ENCODE measurements around the gene NELFE. TPM values are rescaled to one million over a fixed set of nuclear protein-coding genes. Genes with fewer than 3 reads are reported as not detected.

NELFE gene
- total and polyA plus RNA-seq, 2 of the 13 experiments (the other 11 are each of a cell fraction or from before 2014, with no cell fraction given) = 51.3 to 69.8 TPM

GRCh38 chr6:31952140-31952805 is 6.5 kb downstream of the NELFE start (continued):
- TF ChIP-seq MAFK (conservative IDR thresholded peaks at IDR 0.05 in 1 of 2, IDR thresholded peaks at IDR 0.05 in 1 of 2; ENCODE audit: low read length in 2 of 2) = no peak
- TF ChIP-seq, protein P1, sequence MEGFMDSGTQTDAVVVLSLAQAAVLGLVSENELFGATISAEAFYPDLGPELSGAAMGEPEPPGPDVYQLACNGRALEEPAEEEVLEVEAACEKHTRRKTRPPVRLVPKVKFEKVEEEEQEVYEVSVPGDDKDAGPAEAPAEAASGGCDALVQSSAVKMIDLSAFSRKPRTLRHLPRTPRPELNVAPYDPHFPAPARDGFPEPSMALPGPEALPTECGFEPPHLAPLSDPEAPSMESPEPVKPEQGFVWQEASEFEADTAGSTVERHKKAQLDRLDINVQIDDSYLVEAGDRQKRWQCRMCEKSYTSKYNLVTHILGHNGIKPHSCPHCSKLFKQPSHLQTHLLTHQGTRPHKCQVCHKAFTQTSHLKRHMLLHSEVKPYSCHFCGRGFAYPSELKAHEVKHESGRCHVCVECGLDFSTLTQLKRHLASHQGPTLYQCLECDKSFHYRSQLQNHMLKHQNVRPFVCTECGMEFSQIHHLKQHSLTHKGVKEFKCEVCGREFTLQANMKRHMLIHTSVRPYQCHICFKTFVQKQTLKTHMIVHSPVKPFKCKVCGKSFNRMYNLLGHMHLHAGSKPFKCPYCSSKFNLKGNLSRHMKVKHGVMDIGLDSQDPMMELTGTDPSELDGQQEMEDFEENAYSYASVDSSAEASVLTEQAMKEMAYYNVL (CRISPR knock-in tag; IDR thresholded peaks at IDR 0.05; ENCODE audit: borderline replicate concordance) = no peak
- peak; percentile 17; the same call in 1 of the 2 replicates for TF ChIP-seq KMT2B (CRISPR knock-in tag; IDR thresholded peaks at IDR 0.05)
- peak; percentile 57 for TF ChIP-seq POLR2AphosphoS5 (IDR thresholded peaks at IDR 0.05; ENCODE audit: low read depth, low read length)
- no peak for TF ChIP-seq CBFB (CRISPR knock-in tag; IDR thresholded peaks at IDR 0.05)
- TF ChIP-seq ZNF446 (CRISPR knock-in tag; IDR thresholded peaks at IDR 0.05) = no peak
- no peak for TF ChIP-seq ATF1 (CRISPR knock-in tag; IDR thresholded peaks at IDR 0.05)
- TF ChIP-seq ZNF207 (IDR thresholded peaks at IDR 0.05; ENCODE audit: borderline replicate concordance) = no peak
- TF ChIP-seq ZSCAN12 (CRISPR knock-in tag; IDR thresholded peaks at IDR 0.05) = no peak
- TF ChIP-seq CBX1 (IDR thresholded peaks at IDR 0.05; ENCODE audit: low read depth) = no peak
- no peak for TF ChIP-seq NFATC3 (CRISPR knock-in tag; IDR thresholded peaks at IDR 0.05)
- TF ChIP-seq MAFF (IDR thresholded peaks at IDR 0.05; ENCODE audit: low read depth, low read length) = no peak
- no peak for TF ChIP-seq SRF (IDR thresholded peaks at IDR 0.05; ENCODE audit: low read depth, low read length)
- no peak for TF ChIP-seq TRIM24 (CRISPR knock-in tag; IDR thresholded peaks at IDR 0.05)
- TF ChIP-seq, protein P2, sequence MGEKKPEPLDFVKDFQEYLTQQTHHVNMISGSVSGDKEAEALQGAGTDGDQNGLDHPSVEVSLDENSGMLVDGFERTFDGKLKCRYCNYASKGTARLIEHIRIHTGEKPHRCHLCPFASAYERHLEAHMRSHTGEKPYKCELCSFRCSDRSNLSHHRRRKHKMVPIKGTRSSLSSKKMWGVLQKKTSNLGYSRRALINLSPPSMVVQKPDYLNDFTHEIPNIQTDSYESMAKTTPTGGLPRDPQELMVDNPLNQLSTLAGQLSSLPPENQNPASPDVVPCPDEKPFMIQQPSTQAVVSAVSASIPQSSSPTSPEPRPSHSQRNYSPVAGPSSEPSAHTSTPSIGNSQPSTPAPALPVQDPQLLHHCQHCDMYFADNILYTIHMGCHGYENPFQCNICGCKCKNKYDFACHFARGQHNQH (CRISPR knock-in tag; IDR thresholded peaks at IDR 0.05) = peak; percentile 52; the same call in 1 of the 2 replicates
- TF ChIP-seq TCF7L2 (IDR thresholded peaks at IDR 0.05; ENCODE audit: low read depth, low read length) = no peak
- TF ChIP-seq GTF3A (CRISPR knock-in tag; conservative IDR thresholded peaks at IDR 0.05) = no peak
- TF ChIP-seq ZNF256 (CRISPR knock-in tag; conservative IDR thresholded peaks at IDR 0.05) = no peak
- peak; percentile 37; the same call in 1 of the 2 replicates for TF ChIP-seq ISL2 (CRISPR knock-in tag; IDR thresholded peaks at IDR 0.05)
- no peak; the same call in 1 of the 2 replicates for TF ChIP-seq ZNF782 (CRISPR knock-in tag; IDR thresholded peaks at IDR 0.05; ENCODE audit: borderline replicate concordance)
- TF ChIP-seq, protein P3, sequence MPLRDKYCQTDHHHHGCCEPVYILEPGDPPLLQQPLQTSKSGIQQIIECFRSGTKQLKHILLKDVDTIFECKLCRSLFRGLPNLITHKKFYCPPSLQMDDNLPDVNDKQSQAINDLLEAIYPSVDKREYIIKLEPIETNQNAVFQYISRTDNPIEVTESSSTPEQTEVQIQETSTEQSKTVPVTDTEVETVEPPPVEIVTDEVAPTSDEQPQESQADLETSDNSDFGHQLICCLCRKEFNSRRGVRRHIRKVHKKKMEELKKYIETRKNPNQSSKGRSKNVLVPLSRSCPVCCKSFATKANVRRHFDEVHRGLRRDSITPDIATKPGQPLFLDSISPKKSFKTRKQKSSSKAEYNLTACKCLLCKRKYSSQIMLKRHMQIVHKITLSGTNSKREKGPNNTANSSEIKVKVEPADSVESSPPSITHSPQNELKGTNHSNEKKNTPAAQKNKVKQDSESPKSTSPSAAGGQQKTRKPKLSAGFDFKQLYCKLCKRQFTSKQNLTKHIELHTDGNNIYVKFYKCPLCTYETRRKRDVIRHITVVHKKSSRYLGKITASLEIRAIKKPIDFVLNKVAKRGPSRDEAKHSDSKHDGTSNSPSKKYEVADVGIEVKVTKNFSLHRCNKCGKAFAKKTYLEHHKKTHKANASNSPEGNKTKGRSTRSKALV (CRISPR knock-in tag; IDR thresholded peaks at IDR 0.05) = no peak
- TF ChIP-seq SPEN (CRISPR knock-in tag; IDR thresholded peaks at IDR 0.05; ENCODE audit: low read depth) = no peak
- TF ChIP-seq ZNF44 (CRISPR knock-in tag; IDR thresholded peaks at IDR 0.05) = no peak
- TF ChIP-seq, protein P4, sequence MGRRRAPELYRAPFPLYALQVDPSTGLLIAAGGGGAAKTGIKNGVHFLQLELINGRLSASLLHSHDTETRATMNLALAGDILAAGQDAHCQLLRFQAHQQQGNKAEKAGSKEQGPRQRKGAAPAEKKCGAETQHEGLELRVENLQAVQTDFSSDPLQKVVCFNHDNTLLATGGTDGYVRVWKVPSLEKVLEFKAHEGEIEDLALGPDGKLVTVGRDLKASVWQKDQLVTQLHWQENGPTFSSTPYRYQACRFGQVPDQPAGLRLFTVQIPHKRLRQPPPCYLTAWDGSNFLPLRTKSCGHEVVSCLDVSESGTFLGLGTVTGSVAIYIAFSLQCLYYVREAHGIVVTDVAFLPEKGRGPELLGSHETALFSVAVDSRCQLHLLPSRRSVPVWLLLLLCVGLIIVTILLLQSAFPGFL (CRISPR knock-in tag; IDR thresholded peaks at IDR 0.05) = no peak
- TF ChIP-seq CBX2 (IDR thresholded peaks at IDR 0.05; ENCODE audit: low read depth, low read length) = no peak
- no peak for TF ChIP-seq CBX2 (CRISPR knock-in tag; IDR thresholded peaks at IDR 0.05; ENCODE audit: low read depth)
- TF ChIP-seq ZSCAN31 (CRISPR knock-in tag; IDR thresholded peaks at IDR 0.05; ENCODE audit: low read depth) = no peak
